ENCODE measurements around the gene PROZ. TPM values are rescaled to one million over a fixed set of nuclear protein-coding genes. Genes with fewer than 3 reads are reported as not detected.

The PROZ gene
- total and polyA plus RNA-seq, 2 of the 13 experiments (the other 11 are each of a cell fraction or from before 2014, with no cell fraction given), result 5.6 to 22.5 TPM

DNA sequence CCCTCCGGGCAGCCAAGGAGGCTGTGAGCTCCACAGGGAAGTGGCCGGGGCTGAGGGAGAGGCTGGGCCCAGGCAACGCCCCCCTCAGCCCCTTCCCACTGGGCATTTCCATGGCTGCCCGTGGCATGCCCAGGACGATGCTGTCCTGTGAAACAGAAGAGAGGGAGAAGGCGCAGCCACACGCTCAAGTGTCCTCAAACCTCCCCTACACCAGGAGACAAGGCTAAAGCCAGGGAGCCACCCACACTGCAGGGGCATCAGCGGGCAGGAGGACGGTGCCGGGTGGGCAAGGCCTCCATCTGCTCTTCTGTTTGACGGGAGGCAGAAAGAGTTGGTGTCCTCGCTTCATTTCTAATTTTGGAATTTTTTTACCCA lies 14.2 kb upstream of the PROZ start:
- Histone ChIP-seq H3K79me2 (ENCODE audit: insufficient read depth, low read length) (peaks cover 2% of the 10 kb centered on the region), H3K4me1 (ENCODE audit: insufficient read depth, low read length) (peaks cover 31% of the 10 kb centered on the region), H3K36me3 (replicated peaks in 1 of 2; ENCODE audit: control insufficient read depth in 1 of 2, insufficient read depth in 2 of 2, low read length in 2 of 2) (peaks cover 16 to 53% of the 10 kb centered on the region in 2 experiments; a peak in 4 of 5 replicates), H3K4me2 (ENCODE audit: low read depth, low read length) (no peak overlapping the region), H3K9ac (ENCODE audit: insufficient read depth, low read depth, low read length) (no peak overlapping the region), H3K4me3 (replicated peaks in 1 of 3; ENCODE audit: insufficient read depth in 1 of 3, low read depth in 2 of 3, low read length in 3 of 3) (no peak overlapping the region), H3K27ac (ENCODE audit: extremely low read length, insufficient read depth, low read length) (no peak overlapping the region), H3K27me3 (ENCODE audit: control insufficient read depth in 1 of 2, insufficient read depth in 2 of 2, low read length in 2 of 2) (no peaks in the 10 kb centered on the region), H2AFZ (ENCODE audit: low read length) (no peak overlapping the region), H3K9me3 (ENCODE audit: low read length) (no peaks in the 10 kb centered on the region), H4K20me1 (ENCODE audit: insufficient read depth, low read length) (no peaks in the 10 kb centered on the region)
- DNase-seq (ENCODE audit: low spot score) (no peak), FAIRE-seq (no peak), ATAC-seq (no peak)
- ChIA-PET POLR2A (no interaction called here), CTCF (ENCODE audit: low intra/inter-chr PET ratio, low total read pairs) (no interaction called here)
- in situ Hi-C loops (cut with HindIII; ENCODE audit: extremely low pct_ligation_motif_present, low pct_unique_long_range_greater_than_20kb), result no loop called here
- WGBS (ENCODE audit: low lambda C conversion rate), result 97% methylated on average over 9 of the region's 12 CpGs
- intact Hi-C loops (cut with micrococcal nuclease; ENCODE audit: unreplicated experiment), result no loop called here
- TF ChIP-seq KLF13 (CRISPR knock-in tag; IDR thresholded peaks at IDR 0.05), result no peak
- TF ChIP-seq, protein P1, sequence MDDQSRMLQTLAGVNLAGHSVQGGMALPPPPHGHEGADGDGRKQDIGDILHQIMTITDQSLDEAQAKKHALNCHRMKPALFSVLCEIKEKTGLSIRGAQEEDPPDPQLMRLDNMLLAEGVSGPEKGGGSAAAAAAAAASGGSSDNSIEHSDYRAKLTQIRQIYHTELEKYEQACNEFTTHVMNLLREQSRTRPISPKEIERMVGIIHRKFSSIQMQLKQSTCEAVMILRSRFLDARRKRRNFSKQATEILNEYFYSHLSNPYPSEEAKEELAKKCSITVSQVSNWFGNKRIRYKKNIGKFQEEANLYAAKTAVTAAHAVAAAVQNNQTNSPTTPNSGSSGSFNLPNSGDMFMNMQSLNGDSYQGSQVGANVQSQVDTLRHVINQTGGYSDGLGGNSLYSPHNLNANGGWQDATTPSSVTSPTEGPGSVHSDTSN (CRISPR knock-in tag; IDR thresholded peaks at IDR 0.05; ENCODE audit: borderline replicate concordance), result no peak
- no TSS peak for BruUV-seq (replicated peaks)

DNA sequence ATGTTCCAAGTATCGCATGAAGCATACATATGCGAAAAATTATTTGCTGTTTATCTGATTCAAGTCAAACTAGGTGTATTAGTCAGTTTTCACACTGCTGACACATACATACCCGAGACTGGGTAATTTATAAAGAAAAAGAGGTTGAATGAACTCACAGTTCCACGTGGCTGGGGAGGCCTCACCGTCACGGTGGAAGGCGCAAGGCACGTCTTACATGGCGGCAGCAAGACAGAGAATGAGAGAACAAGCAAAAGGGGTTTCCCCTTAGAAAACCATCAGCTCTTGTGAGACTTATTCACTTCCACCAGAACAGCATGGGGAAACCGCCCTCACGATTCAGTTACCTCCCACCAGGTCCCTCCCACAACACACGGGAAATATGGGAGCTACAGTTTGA lies 13.0 kb upstream of the PROZ start:
- no peak overlapping the region for H3K4me3 ChIP-seq (replicated peaks in 1 of 3; ENCODE audit: insufficient read depth in 1 of 3, low read depth in 2 of 3, low read length in 3 of 3)
- H3K27ac ChIP-seq (ENCODE audit: extremely low read length, insufficient read depth, low read length), result no peak overlapping the region
- FAIRE-seq (no peak), DNase-seq (ENCODE audit: low spot score) (no peak), ATAC-seq (no peak)
- in situ Hi-C loops (cut with HindIII; ENCODE audit: extremely low pct_ligation_motif_present, low pct_unique_long_range_greater_than_20kb) (no loop called here), intact Hi-C loops (cut with micrococcal nuclease; ENCODE audit: unreplicated experiment) (loop anchor here (5.0 kb wide), 1 partner anchor 453 kb away; the partner anchor contains the start of gene ATP11A)
- peaks cover 17 to 51% of the 10 kb centered on the region in 2 experiments; a peak in 4 of 5 replicates for H3K36me3 ChIP-seq (replicated peaks in 1 of 2; ENCODE audit: control insufficient read depth in 1 of 2, insufficient read depth in 2 of 2, low read length in 2 of 2)
- peaks cover 31% of the 10 kb centered on the region for H3K4me1 ChIP-seq (ENCODE audit: insufficient read depth, low read length)
- no peak overlapping the region for H2AFZ ChIP-seq (ENCODE audit: low read length)
- H3K79me2 ChIP-seq (ENCODE audit: insufficient read depth, low read length), result peaks cover 5% of the 10 kb centered on the region
- 94% methylated on average over 12 of the region's 12 CpGs for WGBS (ENCODE audit: low lambda C conversion rate)
- ChIA-PET CTCF (ENCODE audit: low intra/inter-chr PET ratio, low total read pairs) (no interaction called here), POLR2A (interaction anchor here (0.9 kb wide), 1 partner anchor 23 kb away, joined by 6 read pairs; the partner anchor contains the start of gene F10)
- H3K27me3 ChIP-seq (ENCODE audit: control insufficient read depth in 1 of 2, insufficient read depth in 2 of 2, low read length in 2 of 2), result no peaks in the 10 kb centered on the region
- no peaks in the 10 kb centered on the region for H4K20me1 ChIP-seq (ENCODE audit: insufficient read depth, low read length)
- TF ChIP-seq MED8 (CRISPR knock-in tag; IDR thresholded peaks at IDR 0.05; ENCODE audit: insufficient replicate concordance) (no peak), PHB2 (IDR thresholded peaks at IDR 0.05; ENCODE audit: partially characterized antibody) (no peak), JARID2 (CRISPR knock-in tag; IDR thresholded peaks at IDR 0.05; ENCODE audit: insufficient replicate concordance) (no peak), KLF11 (CRISPR knock-in tag; IDR thresholded peaks at IDR 0.05) (no peak), ZNF720 (CRISPR knock-in tag; IDR thresholded peaks at IDR 0.05) (no peak), RFX5 (IDR thresholded peaks at IDR 0.05; ENCODE audit: low read depth, low read length) (no peak), ZNF484 (CRISPR knock-in tag; IDR thresholded peaks at IDR 0.05; ENCODE audit: borderline replicate concordance, low read depth) (no peak), ZNF777 (CRISPR knock-in tag; IDR thresholded peaks at IDR 0.05) (no peak), ZZZ3 (CRISPR knock-in tag; IDR thresholded peaks at IDR 0.05; ENCODE audit: borderline replicate concordance) (no peak), HHEX (CRISPR knock-in tag; IDR thresholded peaks at IDR 0.05) (no peak)
- TF ChIP-seq, protein P2, sequence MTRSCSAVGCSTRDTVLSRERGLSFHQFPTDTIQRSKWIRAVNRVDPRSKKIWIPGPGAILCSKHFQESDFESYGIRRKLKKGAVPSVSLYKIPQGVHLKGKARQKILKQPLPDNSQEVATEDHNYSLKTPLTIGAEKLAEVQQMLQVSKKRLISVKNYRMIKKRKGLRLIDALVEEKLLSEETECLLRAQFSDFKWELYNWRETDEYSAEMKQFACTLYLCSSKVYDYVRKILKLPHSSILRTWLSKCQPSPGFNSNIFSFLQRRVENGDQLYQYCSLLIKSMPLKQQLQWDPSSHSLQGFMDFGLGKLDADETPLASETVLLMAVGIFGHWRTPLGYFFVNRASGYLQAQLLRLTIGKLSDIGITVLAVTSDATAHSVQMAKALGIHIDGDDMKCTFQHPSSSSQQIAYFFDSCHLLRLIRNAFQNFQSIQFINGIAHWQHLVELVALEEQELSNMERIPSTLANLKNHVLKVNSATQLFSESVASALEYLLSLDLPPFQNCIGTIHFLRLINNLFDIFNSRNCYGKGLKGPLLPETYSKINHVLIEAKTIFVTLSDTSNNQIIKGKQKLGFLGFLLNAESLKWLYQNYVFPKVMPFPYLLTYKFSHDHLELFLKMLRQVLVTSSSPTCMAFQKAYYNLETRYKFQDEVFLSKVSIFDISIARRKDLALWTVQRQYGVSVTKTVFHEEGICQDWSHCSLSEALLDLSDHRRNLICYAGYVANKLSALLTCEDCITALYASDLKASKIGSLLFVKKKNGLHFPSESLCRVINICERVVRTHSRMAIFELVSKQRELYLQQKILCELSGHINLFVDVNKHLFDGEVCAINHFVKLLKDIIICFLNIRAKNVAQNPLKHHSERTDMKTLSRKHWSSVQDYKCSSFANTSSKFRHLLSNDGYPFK (CRISPR knock-in tag; IDR thresholded peaks at IDR 0.05; ENCODE audit: borderline replicate concordance), result no peak
- TF ChIP-seq, protein P3, sequence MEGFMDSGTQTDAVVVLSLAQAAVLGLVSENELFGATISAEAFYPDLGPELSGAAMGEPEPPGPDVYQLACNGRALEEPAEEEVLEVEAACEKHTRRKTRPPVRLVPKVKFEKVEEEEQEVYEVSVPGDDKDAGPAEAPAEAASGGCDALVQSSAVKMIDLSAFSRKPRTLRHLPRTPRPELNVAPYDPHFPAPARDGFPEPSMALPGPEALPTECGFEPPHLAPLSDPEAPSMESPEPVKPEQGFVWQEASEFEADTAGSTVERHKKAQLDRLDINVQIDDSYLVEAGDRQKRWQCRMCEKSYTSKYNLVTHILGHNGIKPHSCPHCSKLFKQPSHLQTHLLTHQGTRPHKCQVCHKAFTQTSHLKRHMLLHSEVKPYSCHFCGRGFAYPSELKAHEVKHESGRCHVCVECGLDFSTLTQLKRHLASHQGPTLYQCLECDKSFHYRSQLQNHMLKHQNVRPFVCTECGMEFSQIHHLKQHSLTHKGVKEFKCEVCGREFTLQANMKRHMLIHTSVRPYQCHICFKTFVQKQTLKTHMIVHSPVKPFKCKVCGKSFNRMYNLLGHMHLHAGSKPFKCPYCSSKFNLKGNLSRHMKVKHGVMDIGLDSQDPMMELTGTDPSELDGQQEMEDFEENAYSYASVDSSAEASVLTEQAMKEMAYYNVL (CRISPR knock-in tag; IDR thresholded peaks at IDR 0.05; ENCODE audit: borderline replicate concordance), result no peak
- no peak overlapping the region for H3K9ac ChIP-seq (ENCODE audit: insufficient read depth, low read depth, low read length)
- no peak overlapping the region for H3K4me2 ChIP-seq (ENCODE audit: low read depth, low read length)
- BruUV-seq (replicated peaks), result no TSS peak
- H3K9me3 ChIP-seq (ENCODE audit: low read length), result no peaks in the 10 kb centered on the region

Measured in HepG2 (cell line).